Neuronal stem cell (in vitro differentiated cells): ENCODE results near the gene ACTN3.
"Not testable (repeated sequence)": the region's sequence is repeated elsewhere in the genome, so short reads cannot be mapped to it uniquely, and the experiment has no call there.

Source experiments
- DNase-seq: peaks from one replicate; pipeline ENCODE4 v3.0.0-alpha.2; 2013; ENCODE audit warnings: low spot score
- H2AFZ ChIP-seq: one replicate; pipeline ENCODE4 v1.6.1; 2013; ENCODE audit warnings: mild to moderate bottlenecking, low read length, inconsistent platforms
- H2AK5ac ChIP-seq: 2 replicates; pipeline ENCODE4 v1.6.1; 2013; ENCODE audit warnings: low read depth, mild to moderate bottlenecking, inconsistent platforms, low read length, moderate library complexity, mixed read lengths
- H2BK120ac ChIP-seq: 2 replicates; pipeline ENCODE4 v1.6.1; 2013; ENCODE audit warnings: low read depth, mild to moderate bottlenecking, inconsistent platforms, low read length, moderate library complexity, mixed read lengths
- H2BK12ac ChIP-seq: one replicate; pipeline ENCODE4 v1.6.1; 2013; ENCODE audit warnings: low read length, inconsistent platforms
- H2BK15ac ChIP-seq: 2 replicates; pipeline ENCODE4 v1.6.1; 2013; ENCODE audit warnings: mild to moderate bottlenecking, low read length, inconsistent platforms, mixed read lengths
- H2BK5ac ChIP-seq: one replicate; pipeline ENCODE4 v1.6.1; 2013; ENCODE audit warnings: inconsistent platforms, mild to moderate bottlenecking, low read length, moderate library complexity
- H3K14ac ChIP-seq: one replicate; pipeline ENCODE4 v1.6.1; 2013; ENCODE audit warnings: low read length, inconsistent platforms
- H3K18ac ChIP-seq: 2 replicates; pipeline ENCODE4 v1.6.1; 2013; ENCODE audit warnings: low read length, inconsistent platforms
- H3K23ac ChIP-seq: 2 replicates; pipeline ENCODE4 v1.6.1; 2013; ENCODE audit warnings: low read depth, mild to moderate bottlenecking, mixed read lengths, low read length, inconsistent platforms; ENCODE audit not compliant: poor library complexity
- H3K27ac ChIP-seq: replicated peaks from 3 replicates; pipeline ENCODE4 v1.5.1; 2013; ENCODE audit warnings: low read length, inconsistent platforms
- H3K27me3 ChIP-seq, 3 experiments: 2 replicates each; pipeline ENCODE4 v1.6.1; 2013; ENCODE audit warnings: low read length in 3 of 3, mild to moderate bottlenecking in 2 of 3, inconsistent platforms in 1 of 3, low read depth in 1 of 3, mixed read lengths in 1 of 3, moderate library complexity in 1 of 3; ENCODE audit not compliant: control insufficient read depth in 3 of 3, insufficient read depth in 3 of 3
- H3K36me3 ChIP-seq, 2 donors: replicated peaks in 1 of 2; 2 replicates each; pipeline ENCODE4 v1.6.1; 2013; ENCODE audit warnings: low read length in 2 of 2; ENCODE audit not compliant: control insufficient read depth in 2 of 2, insufficient read depth in 2 of 2
- H3K4ac ChIP-seq: 2 replicates; pipeline ENCODE4 v1.6.1; 2013; ENCODE audit warnings: inconsistent platforms, mild to moderate bottlenecking, low read length, moderate library complexity
- H3K4me1 ChIP-seq, 2 donors: 1 replicate in 1 of 2; 2 replicates in 1 of 2; pipeline ENCODE4 v1.6.1; 2013; ENCODE audit warnings: low read length in 2 of 2, low read depth in 1 of 2; ENCODE audit not compliant: control insufficient read depth in 2 of 2, insufficient read depth in 1 of 2
- H3K4me2 ChIP-seq: one replicate; pipeline ENCODE4 v1.6.1; 2013; ENCODE audit warnings: mild to moderate bottlenecking, low read length, inconsistent platforms; ENCODE audit not compliant: insufficient read depth, poor library complexity, severe bottlenecking
- H3K4me3 ChIP-seq, 2 donors: 2 replicates each; pipeline ENCODE4 v1.5.1; 2013; ENCODE audit warnings: low read length in 2 of 2, mild to moderate bottlenecking in 2 of 2, inconsistent platforms in 1 of 2, moderate library complexity in 1 of 2
- H3K79me1 ChIP-seq: one replicate; pipeline ENCODE4 v1.6.1; 2013; ENCODE audit warnings: low read depth, mild to moderate bottlenecking, inconsistent platforms, low read length, moderate library complexity
- H3K9ac ChIP-seq: one replicate; pipeline ENCODE4 v1.6.1; 2013; ENCODE audit warnings: mild to moderate bottlenecking, low read depth, low read length, inconsistent platforms; ENCODE audit not compliant: poor library complexity
- H3K9me3 ChIP-seq, 2 donors: replicated peaks in 1 of 2; 2 replicates each; pipeline versions ENCODE3 to v1.6.1; 2013; ENCODE audit warnings: low read length in 2 of 2, mild to moderate bottlenecking in 2 of 2, inconsistent platforms in 1 of 2, low read depth in 1 of 2, mixed read lengths in 1 of 2, moderate library complexity in 1 of 2; ENCODE audit not compliant: control insufficient read depth in 2 of 2, insufficient read depth in 1 of 2
- H4K8ac ChIP-seq: one replicate; pipeline ENCODE4 v1.6.1; 2013; ENCODE audit warnings: low read depth, mild to moderate bottlenecking, inconsistent platforms, low read length, moderate library complexity
- H4K91ac ChIP-seq: one replicate; pipeline ENCODE4 v1.6.1; 2013; ENCODE audit warnings: low read length, low read depth, mild to moderate bottlenecking, inconsistent platforms; ENCODE audit not compliant: poor library complexity
- WGBS, 2 donors: extraction: QIAGEN DNeasy Blood & Tissue Kit; methylation state at CpG; one replicate each; pipeline ENCODE4 v1.1.7; 2013; ENCODE audit warnings: missing lambda C conversion rate in 2 of 2, mixed read lengths in 1 of 2; ENCODE audit not compliant: insufficient read length in 2 of 2, insufficient replicate concordance in 1 of 2; ENCODE audit errors: extremely low coverage in 2 of 2; 5-methylcytosine and 5-hydroxymethylcytosine counted together

Gene ACTN3

GRCh38 chr11:66604155-66604554, 57.5 kb downstream of the ACTN3 start:
- H3K9ac ChIP-seq: no peak overlapping the region
- H3K9me3 ChIP-seq: peaks cover 0 to 1% of the 10 kb centered on the region in 2 donors
- H3K23ac ChIP-seq: no peak overlapping the region
- WGBS, 2 donors: no CpG with 5 or more reads among the region's 5 CpGs
- no peak overlapping the region for H2BK120ac ChIP-seq
- no peak overlapping the region for H4K8ac ChIP-seq
- H3K14ac ChIP-seq: no peak overlapping the region
- H2BK15ac ChIP-seq: no peak overlapping the region
- H2AFZ ChIP-seq: no peak overlapping the region
- no peak overlapping the region for H4K91ac ChIP-seq
- H3K79me1 ChIP-seq: no peaks in the 10 kb centered on the region
- H3K4ac ChIP-seq: no peak overlapping the region
- no peak overlapping the region for H3K4me2 ChIP-seq
- H2AK5ac ChIP-seq: no peak overlapping the region
- no peak for DNase-seq
- peaks cover 34 to 76% of the 10 kb centered on the region in 2 donors for H3K36me3 ChIP-seq
- no peak overlapping the region for H3K4me3 ChIP-seq
- no peak overlapping the region for H2BK12ac ChIP-seq
- H2BK5ac ChIP-seq: no peak overlapping the region
- H3K18ac ChIP-seq: no peak overlapping the region
- no peaks in the 10 kb centered on the region for H3K27me3 ChIP-seq
- no peak overlapping the region for H3K27ac ChIP-seq
- H3K4me1 ChIP-seq: peaks cover 0 to 1% of the 10 kb centered on the region in 2 donors

- H3K14ac ChIP-seq, H3K4me2 ChIP-seq, H3K27me3 ChIP-seq, H4K91ac ChIP-seq, H3K18ac ChIP-seq, H2AK5ac ChIP-seq, H3K4me1 ChIP-seq, H4K8ac ChIP-seq, H3K27ac ChIP-seq, H2BK5ac ChIP-seq, H2AFZ ChIP-seq, H3K23ac ChIP-seq, H3K9me3 ChIP-seq, H3K79me1 ChIP-seq, H2BK15ac ChIP-seq, DNase-seq, H3K9ac ChIP-seq, H3K4me3 ChIP-seq, H2BK12ac ChIP-seq, H3K4ac ChIP-seq: not testable (repeated sequence)
- no CpG with 5 or more reads among the region's 3 CpGs for WGBS, 2 donors
- peak overlapping the region; percentile 67 for H2BK120ac ChIP-seq
- peaks cover 24 to 53% of the 10 kb centered on the region in 2 donors for H3K36me3 ChIP-seq
Observed at GRCh38 chr11:66606608-66607007, 59.9 kb downstream of the ACTN3 start.

GRCh38 chr11:66607126-66607834, 60.6 kb downstream of the ACTN3 start:
- DNase-seq: no peak
- no peak overlapping the region for H3K27ac ChIP-seq
- no peak overlapping the region for H4K8ac ChIP-seq
- no peak overlapping the region for H3K14ac ChIP-seq
- no peak overlapping the region for H2BK12ac ChIP-seq
- H3K4me3 ChIP-seq: no peak overlapping the region
- H2BK15ac ChIP-seq: no peak overlapping the region
- no peak overlapping the region for H3K4ac ChIP-seq
- no peak overlapping the region for H2AFZ ChIP-seq
- H4K91ac ChIP-seq: no peak overlapping the region
- H3K4me2 ChIP-seq: no peak overlapping the region
- H3K79me1 ChIP-seq: no peaks in the 10 kb centered on the region
- peaks cover 24 to 47% of the 10 kb centered on the region in 2 donors for H3K36me3 ChIP-seq
- H3K9ac ChIP-seq: no peak overlapping the region
- H3K27me3 ChIP-seq: no peaks in the 10 kb centered on the region
- peaks cover 0 to 1% of the 10 kb centered on the region in 2 donors for H3K9me3 ChIP-seq
- H2BK5ac ChIP-seq: no peak overlapping the region
- H2AK5ac ChIP-seq: no peak overlapping the region
- no peak overlapping the region for H3K23ac ChIP-seq
- H3K4me1 ChIP-seq: peaks cover 0 to 1% of the 10 kb centered on the region in 2 donors
- WGBS, 2 donors: no CpG with 5 or more reads among the region's 8 CpGs
- H3K18ac ChIP-seq: no peak overlapping the region
- peak overlapping the region; percentile 67 for H2BK120ac ChIP-seq

DNA sequence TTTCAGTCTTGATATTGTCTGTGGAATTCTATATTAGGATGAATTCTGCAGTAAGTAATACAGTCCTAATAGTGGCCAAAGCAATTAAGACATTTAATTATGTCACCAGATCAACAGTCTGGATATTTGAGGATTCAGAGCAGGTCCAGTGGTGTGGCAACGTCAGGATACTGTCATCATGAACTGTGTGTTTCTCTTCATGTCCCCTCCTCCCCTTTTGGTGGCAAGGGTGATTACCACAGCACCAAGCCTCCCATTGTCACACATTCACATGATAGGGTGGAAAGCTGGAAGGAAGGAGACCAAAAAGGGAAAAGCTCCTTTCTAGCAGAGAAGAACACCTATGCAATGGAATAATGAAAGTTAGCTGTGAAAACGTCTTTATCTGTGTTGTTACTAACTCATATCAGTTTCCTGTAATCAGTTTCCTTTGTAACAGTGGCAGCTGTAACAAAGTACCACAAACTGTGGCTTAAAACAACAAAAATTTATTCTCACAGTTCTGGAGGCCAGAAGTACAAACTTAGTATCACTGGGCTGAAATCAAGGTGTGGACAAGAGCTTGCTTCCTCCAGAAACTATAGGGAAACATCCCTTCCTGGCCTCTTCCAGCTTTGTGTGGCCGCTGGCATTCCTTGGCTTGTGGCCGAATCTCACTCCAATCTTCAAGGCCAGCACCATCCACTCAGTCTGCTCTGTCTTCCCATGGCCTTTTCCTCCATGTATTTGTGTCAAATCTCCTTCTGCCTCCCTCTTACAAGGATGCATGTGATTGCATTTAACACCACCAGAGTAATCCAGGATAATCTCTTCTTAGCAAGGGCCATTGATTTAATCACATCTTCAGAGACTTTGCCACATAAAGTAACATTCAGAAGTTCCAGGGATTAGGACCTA, 63.3 kb downstream of the ACTN3 start:
- no peak overlapping the region for H3K27ac ChIP-seq
- no peak overlapping the region for H3K4me2 ChIP-seq
- H3K4ac ChIP-seq: no peak overlapping the region
- no peak overlapping the region for H2BK120ac ChIP-seq
- H2AFZ ChIP-seq: no peak overlapping the region
- no peaks in the 10 kb centered on the region for H3K79me1 ChIP-seq
- no peak overlapping the region for H4K8ac ChIP-seq
- no CpG with 5 or more reads among the region's 4 CpGs for WGBS, 2 donors
- H3K18ac ChIP-seq: no peak overlapping the region
- H3K14ac ChIP-seq: no peak overlapping the region
- no peak overlapping the region for H3K23ac ChIP-seq
- H3K9ac ChIP-seq: no peak overlapping the region
- H2BK12ac ChIP-seq: no peak overlapping the region
- no peak overlapping the region for H2BK5ac ChIP-seq
- DNase-seq: no peak
- H3K4me3 ChIP-seq: no peak overlapping the region
- peaks cover 10 to 27% of the 10 kb centered on the region in 2 donors for H3K36me3 ChIP-seq
- no peak overlapping the region for H2AK5ac ChIP-seq
- no peak overlapping the region for H4K91ac ChIP-seq
- peaks cover 0 to 1% of the 10 kb centered on the region in 2 donors for H3K4me1 ChIP-seq
- H3K9me3 ChIP-seq: no peaks in the 10 kb centered on the region
- H2BK15ac ChIP-seq: no peak overlapping the region
- H3K27me3 ChIP-seq: no peaks in the 10 kb centered on the region
